Measurements from ENCODE around the gene ZBED1. TPM values are rescaled to one million over a fixed set of nuclear protein-coding genes. Genes with fewer than 3 reads are reported as not detected.
"Not testable (repeated sequence)": the region's sequence is repeated elsewhere in the genome, so short reads cannot be mapped to it uniquely, and the experiment has no call there.

Gene ZBED1
- total and polyA plus RNA-seq, 2 experiments from 2014 or later: 16.1 to 43.8 TPM

DNA sequence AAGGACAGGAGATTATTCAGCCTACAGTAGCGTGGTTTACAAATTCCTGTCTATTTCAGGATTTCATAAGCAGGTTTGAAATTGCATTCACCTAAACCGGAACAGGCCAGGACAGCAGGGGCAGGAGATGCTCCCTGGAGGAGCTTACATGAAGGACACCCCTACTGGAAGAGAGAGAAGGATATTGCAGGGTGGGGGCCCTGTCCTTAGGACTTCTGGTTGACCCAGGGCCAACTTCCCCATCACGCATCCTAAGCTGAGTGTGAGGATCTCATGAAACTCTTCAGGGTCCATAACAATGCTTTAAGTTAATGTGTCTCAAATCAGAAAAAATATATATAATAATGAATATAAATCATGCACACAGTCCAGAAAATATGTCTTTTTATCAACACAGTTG lies 6.4 kb upstream of the ZBED1 start (continued):
- TF ChIP-seq ZNF331 (CRISPR knock-in tag; IDR thresholded peaks at IDR 0.05; ENCODE audit: low read depth) (no peak), JUNB (IDR thresholded peaks at IDR 0.05; ENCODE audit: unreplicated experiment) (no peak), CREB1 (CRISPR knock-in tag; IDR thresholded peaks at IDR 0.05; ENCODE audit: low read depth) (no peak), NANOG (IDR thresholded peaks at IDR 0.05; ENCODE audit: borderline replicate concordance) (no peak), ZNF114 (CRISPR knock-in tag; IDR thresholded peaks at IDR 0.05) (no peak), EZH2phosphoT487 (IDR thresholded peaks at IDR 0.05; ENCODE audit: unreplicated experiment) (no peak), EZH2 (IDR thresholded peaks at IDR 0.05; ENCODE audit: low read depth, unreplicated experiment) (no peak), STAT1 (IDR thresholded peaks at IDR 0.05; ENCODE audit: unreplicated experiment) (no peak), POLR2AphosphoS5 (IDR thresholded peaks at IDR 0.05; ENCODE audit: low read depth) (no peak)
- TF ChIP-seq, protein P1, sequence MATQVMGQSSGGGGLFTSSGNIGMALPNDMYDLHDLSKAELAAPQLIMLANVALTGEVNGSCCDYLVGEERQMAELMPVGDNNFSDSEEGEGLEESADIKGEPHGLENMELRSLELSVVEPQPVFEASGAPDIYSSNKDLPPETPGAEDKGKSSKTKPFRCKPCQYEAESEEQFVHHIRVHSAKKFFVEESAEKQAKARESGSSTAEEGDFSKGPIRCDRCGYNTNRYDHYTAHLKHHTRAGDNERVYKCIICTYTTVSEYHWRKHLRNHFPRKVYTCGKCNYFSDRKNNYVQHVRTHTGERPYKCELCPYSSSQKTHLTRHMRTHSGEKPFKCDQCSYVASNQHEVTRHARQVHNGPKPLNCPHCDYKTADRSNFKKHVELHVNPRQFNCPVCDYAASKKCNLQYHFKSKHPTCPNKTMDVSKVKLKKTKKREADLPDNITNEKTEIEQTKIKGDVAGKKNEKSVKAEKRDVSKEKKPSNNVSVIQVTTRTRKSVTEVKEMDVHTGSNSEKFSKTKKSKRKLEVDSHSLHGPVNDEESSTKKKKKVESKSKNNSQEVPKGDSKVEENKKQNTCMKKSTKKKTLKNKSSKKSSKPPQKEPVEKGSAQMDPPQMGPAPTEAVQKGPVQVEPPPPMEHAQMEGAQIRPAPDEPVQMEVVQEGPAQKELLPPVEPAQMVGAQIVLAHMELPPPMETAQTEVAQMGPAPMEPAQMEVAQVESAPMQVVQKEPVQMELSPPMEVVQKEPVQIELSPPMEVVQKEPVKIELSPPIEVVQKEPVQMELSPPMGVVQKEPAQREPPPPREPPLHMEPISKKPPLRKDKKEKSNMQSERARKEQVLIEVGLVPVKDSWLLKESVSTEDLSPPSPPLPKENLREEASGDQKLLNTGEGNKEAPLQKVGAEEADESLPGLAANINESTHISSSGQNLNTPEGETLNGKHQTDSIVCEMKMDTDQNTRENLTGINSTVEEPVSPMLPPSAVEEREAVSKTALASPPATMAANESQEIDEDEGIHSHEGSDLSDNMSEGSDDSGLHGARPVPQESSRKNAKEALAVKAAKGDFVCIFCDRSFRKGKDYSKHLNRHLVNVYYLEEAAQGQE (IDR thresholded peaks at IDR 0.05; ENCODE audit: unreplicated experiment): no peak
- TF ChIP-seq, protein P2, sequence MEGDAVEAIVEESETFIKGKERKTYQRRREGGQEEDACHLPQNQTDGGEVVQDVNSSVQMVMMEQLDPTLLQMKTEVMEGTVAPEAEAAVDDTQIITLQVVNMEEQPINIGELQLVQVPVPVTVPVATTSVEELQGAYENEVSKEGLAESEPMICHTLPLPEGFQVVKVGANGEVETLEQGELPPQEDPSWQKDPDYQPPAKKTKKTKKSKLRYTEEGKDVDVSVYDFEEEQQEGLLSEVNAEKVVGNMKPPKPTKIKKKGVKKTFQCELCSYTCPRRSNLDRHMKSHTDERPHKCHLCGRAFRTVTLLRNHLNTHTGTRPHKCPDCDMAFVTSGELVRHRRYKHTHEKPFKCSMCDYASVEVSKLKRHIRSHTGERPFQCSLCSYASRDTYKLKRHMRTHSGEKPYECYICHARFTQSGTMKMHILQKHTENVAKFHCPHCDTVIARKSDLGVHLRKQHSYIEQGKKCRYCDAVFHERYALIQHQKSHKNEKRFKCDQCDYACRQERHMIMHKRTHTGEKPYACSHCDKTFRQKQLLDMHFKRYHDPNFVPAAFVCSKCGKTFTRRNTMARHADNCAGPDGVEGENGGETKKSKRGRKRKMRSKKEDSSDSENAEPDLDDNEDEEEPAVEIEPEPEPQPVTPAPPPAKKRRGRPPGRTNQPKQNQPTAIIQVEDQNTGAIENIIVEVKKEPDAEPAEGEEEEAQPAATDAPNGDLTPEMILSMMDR (conservative IDR thresholded peaks at IDR 0.05; ENCODE audit: low read depth in 2 of 2): no peak

DNA sequence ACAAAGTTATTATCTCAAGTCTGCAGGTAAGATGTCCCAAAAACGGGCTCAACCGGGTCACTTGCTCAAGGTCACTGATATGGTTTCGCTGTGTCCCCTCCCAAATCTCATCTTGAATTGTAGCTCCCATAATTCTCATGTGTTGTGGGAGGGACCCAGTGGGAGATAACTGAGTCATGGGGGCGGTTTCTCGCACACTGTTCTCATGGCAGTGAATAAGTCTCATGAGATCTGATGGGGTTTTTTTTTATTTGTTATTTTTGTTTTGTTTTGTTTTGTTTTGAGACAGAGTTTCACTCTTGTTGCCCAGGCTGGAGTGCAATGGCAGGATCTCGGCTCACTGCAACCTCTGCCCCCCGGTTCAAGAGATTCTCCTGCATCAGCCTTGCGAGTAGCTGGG lies 4.6 kb upstream of the ZBED1 start:
- H3K4me3 Mint-ChIP-seq; H3K27me3 ChIP-seq (ENCODE audit: insufficient read depth); H3K9me2 ChIP-seq (ENCODE audit: insufficient read depth); H3F3A ChIP-seq (replicated peaks; ENCODE audit: low read depth); H3K27me3 Mint-ChIP-seq (ENCODE audit: insufficient read depth, low read depth, poor library complexity); H3K4me3 ChIP-seq; H3K27ac ChIP-seq (ENCODE audit: low read depth); H2AFZ ChIP-seq; H4K20me1 ChIP-seq (replicated peaks; ENCODE audit: insufficient read depth); ATAC-seq; H3K4me1 ChIP-seq (ENCODE audit: insufficient read depth); H3K4me2 ChIP-seq; H3K27ac Mint-ChIP-seq; H3K36me3 Mint-ChIP-seq (ENCODE audit: low read depth); H3K36me3 ChIP-seq (ENCODE audit: insufficient read depth); DNase-seq (ENCODE audit: low spot score); H3K4me1 Mint-ChIP-seq; H3K79me2 ChIP-seq (replicated peaks; ENCODE audit: insufficient read depth); H3K9me3 Mint-ChIP-seq: not testable (repeated sequence)

Measured in GM23338 (cell line).